GM18873 (cell line): ENCODE results near the gene CIPC.

Source experiments
- ATAC-seq: cut with Tn5 transposase; IDR thresholded peaks from one replicate; pipeline ENCODE4 v1.9.1; 2021; ENCODE audit warnings: mild to moderate bottlenecking, moderate library complexity, moderate number of reproducible peaks; ENCODE audit not compliant: unreplicated experiment, low FRiP score

Gene CIPC

DNA sequence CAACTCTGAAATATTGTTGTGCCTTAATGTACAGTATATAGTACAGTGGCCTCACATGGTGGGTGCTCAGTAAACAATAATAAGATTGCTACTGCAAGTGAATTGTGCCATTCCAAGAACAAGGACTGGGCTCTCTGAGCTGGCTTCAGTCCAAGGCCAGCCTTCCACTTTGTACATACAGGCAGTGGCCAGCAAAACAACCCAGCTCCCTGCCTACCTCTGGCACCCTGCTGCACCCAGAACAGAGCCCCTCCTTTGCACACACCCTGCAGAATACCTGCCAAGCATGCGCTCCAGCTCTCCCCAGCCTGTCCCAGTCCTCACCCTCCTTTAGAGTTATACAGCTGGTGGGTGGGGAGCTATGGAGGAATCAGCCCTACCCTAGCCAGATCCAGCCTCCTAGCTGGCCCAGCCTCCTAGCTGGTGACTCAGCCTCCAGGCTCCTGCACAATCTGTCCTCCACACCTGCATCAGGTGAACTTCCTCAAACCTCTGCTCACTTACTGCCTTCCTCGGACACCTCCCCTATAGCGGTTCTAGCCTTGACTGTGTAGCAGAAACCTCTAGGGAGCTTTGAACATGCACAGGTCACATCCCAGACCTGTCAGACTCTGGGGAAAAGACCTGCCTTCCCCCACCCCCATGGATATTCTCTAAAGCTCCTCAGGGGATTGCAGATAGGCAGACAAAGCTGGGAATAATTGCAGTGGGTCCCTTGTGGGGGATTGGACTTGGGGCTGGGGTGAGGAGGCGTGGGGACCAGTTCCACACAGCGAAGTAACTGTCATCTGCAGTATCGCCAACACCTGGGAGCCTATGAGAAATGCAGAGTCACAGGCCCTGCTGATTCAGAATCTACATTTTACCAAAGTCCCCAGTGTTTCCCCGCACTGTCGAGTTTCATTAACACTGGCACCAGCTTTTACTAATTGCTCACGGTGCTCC, 25.6 kb downstream of the CIPC start:
- no peak for ATAC-seq

DNA sequence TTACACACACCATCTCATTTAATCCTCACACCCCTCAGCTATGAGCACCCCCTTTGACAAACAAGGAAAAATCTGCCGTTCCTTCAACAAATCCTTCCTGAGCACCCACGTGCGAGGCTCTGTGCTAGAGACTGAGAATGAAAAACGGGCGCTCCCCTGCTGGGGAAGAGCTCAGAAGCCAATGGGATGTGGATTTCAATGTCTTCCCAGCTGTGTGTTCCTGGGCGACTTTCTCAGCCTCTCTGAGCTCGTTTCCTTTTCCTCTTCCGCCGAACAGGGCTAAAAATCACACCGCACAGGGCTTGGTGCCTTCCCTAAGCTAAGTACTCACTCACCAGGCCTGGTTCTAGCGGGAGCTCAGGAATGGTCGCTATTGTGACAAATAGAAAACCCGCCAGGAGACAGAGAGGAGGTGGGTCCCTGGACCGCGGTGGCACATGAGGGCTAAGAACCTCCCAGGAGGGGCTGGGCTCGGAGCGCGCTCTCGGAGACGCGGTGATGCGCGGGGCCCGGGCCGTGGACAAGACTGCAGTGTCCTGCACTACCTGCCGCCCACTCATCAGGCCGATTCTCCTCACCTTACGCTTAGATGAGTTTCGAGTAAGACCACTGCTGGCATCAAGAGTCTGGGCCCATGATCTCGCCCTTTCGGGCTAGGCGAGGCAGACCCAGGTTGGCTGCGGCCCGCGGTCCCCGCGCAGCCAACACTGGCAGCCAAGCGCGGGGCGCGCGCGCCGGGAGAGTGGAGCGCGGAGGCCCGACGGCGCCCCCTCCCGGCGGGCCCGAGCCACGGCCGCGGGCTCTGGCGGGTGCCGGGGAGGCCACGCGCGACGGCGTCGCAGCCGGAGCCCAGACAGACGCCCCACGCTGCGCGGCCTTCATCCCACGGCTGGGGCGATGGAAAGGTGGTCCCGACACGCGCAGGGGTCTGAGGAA, 26.6 kb downstream of the CIPC start:
- ATAC-seq: no peak

GRCh38 chr14:77125281-77125801, 27.3 kb downstream of the CIPC start:
- no peak for ATAC-seq

GRCh38 chr14:77125823-77126325, 27.8 kb downstream of the CIPC start:
- ATAC-seq: no peak

DNA sequence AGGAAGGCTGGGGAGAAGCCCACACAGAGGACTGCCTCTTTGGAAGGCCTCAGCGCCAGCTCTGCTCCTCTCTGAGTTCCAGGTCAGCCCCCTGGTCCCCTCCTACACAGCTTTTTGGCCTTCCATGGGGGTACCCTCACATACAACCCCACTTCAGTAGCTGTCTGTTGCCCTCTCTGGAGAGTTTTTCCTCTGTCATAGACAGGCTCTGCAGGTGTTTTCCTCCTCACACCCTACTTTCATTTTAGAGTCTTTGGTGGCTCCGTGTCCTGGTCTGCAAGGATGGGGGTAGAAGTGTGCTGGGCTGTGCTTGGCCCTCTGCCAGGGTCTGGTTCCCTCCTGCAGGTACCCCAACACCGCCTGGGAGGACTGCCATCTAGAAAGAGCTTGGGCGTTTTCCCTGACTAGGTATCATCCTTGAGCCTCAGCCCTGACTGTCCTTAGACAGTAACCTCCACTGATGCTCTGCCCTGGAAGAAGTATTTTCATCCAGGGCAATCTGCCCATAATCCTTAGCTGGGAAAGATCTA, 28.5 kb downstream of the CIPC start:
- no peak for ATAC-seq

DNA sequence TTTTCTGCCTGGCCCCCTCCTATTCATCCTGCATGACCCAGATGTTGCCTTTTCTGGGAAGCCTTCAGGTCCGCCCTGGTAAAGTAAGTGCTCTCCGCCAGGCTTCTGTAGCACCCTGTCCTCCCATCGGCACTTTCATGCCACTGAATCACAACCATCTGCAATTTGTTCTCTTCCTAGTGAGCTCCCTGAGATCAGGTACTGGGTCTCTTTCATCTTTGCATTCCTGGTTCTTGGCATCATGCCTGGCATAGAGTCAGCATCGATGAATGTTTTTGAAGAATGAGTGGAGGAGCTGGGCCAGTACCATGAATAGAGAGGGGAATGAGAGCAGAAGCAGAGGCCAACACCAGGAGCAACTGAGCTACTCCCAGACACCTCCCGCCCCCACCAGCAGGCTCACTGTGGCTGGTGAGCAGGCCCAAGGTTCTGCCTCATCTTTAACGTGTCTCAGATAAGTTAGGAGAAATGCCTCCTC, 30.4 kb downstream of the CIPC start:
- no peak for ATAC-seq

- no peak for ATAC-seq
Measured at GRCh38 chr14:77130386-77130785, 32.3 kb downstream of the CIPC start.

- no peak for ATAC-seq
Measured at GRCh38 chr14:77131206-77131605, 33.1 kb downstream of the CIPC start.

DNA sequence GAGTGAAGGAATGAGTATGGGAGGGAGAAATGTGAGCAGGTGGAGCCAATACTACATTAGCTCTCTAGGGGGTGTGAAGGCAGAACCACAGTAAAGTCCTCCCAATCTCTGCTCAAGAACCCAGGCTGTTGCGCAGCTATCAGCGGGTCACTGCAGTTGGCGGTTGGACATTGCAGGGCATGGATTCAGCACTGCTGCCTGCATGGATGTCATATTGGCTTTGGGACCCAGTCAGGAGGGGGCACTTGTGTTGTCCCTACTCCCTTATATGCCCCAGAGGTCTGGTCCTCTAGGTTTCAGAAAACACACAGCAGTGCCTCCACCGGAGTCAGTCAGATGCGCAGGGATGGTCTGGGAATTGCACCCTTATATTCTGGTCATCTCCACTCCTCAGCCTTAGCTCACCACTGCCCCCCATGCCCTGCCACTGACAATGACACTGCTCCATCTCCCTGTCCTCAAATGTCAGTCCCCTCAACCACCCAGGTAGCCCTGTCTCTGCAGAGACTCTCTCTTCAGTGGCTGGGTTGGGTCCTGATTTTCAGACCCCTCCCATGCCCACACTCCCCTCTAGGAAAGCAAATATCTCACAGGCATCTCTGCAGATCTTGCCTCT, 33.9 kb downstream of the CIPC start:
- no peak for ATAC-seq

DNA sequence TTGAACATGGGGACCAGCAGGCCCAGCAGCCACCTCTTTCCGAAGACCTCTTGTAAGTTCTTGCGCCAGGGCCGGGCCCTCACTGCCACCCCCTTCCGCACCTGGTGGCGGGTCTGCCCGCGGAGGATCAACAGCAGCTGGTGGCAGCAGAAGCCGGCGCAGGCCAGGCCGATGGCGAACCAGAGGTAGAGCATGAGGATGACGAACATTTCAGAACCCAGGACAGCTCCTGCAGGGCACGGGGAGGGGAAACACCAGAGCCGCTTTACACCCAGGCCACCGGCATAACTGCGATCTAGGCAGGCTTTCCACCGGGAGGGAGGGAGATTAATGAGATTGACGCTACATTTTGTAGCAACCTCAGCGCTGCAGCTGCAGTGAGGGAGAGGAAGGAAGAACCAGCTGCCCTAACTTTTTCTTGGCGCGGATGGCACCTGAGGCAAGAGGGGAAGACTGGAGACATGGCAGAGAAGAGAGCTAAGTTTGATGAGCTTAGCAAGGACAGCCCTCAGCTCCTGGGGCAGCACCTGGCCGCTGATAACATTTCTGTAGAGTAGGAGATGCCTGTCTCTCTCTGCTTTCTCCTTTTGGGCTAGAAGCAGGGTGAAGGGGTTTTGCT, 35.8 kb downstream of the CIPC start:
- no peak for ATAC-seq

GRCh38 chr14:77139022-77139421, 41.0 kb downstream of the CIPC start:
- no peak for ATAC-seq

GRCh38 chr14:77139540-77140358, 41.7 kb downstream of the CIPC start:
- no peak for ATAC-seq

DNA sequence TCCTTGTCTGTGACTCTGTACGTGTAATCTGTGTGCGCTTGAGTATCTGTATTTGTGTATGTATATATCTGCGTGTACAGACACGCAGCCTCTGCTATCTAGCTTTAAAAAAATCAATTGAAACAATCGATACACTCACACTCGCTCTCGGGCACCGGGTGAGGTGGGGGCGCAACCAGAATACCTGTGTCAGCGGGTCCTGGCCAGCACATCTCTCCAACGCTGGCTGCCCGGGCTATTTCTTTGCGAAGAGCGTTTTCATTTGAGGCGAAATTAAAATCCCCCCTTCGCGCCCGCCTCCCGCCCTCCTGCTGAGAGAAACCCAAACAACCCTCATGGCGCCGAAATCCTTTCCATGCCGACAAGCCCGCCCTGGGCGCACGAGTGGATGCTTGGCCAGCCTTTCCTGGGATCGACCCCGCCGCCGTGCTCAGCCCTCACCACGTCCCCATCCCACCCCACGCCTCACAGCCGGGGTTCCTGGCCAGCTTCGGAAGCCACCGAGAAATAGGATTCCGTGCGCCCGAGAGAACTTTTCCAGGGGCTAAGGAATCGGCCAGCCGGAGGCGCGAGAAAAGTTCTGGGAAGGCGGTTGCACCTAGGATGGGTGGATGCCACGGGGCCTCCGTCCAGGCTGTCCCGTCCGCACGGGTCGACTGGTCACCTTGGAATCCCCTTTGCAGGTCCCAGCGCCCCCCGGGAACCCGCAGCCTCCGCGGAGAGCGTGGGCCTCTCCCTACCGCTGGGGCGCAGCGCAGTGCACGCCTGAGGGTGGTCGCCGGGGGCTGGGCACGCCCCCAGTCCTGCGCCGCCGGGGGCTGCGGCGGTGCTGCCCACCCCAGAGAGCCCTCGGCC, 42.5 kb downstream of the CIPC start:
- no peak for ATAC-seq

DNA sequence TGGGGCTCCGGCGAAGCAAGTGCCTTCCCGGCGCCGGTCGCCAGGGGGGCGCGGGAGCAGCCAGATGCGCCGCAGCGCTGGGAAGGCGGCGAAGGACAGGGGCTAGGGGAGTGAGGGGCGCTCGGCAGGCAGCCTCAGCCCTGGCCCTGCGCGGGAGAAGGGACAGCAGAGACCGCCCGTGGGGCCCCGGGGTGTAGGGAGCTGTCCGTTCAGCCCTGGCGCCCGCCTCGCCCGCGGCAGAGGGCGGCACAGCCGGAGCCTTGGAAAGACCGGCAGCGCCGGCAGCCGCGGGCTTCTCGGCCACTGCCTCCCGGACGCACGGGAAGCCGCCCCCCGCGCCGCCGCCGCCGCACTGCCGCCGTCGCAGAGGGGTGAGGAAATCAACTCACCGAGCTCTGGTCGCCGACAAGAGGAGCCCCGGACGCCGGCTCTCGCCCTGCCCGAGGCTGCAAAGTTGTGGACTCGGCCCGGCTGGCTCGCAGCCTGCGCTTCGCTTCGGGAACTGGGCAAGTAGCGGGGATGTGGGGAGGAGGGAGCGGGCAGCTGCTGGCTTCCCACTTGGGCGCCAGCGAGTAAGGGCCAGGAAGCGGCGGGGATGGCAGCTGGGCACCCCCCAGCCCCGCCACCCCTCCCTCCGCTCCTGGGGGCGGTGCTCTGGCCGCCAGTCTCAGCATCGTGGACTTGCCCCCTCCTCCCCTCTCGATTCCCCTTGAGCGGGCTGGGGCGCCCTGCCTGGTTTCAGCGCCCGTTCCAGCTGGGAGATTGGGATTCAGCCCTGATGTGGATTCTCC, 43.4 kb downstream of the CIPC start, which contains the start of gene ZDHHC22:
ZDHHC22 (minus strand) TSS at position 578 of the 791 bp plus-strand sequence. CDS start 2,053 bp downstream, outside the sequence.
- ATAC-seq: no peak

DNA sequence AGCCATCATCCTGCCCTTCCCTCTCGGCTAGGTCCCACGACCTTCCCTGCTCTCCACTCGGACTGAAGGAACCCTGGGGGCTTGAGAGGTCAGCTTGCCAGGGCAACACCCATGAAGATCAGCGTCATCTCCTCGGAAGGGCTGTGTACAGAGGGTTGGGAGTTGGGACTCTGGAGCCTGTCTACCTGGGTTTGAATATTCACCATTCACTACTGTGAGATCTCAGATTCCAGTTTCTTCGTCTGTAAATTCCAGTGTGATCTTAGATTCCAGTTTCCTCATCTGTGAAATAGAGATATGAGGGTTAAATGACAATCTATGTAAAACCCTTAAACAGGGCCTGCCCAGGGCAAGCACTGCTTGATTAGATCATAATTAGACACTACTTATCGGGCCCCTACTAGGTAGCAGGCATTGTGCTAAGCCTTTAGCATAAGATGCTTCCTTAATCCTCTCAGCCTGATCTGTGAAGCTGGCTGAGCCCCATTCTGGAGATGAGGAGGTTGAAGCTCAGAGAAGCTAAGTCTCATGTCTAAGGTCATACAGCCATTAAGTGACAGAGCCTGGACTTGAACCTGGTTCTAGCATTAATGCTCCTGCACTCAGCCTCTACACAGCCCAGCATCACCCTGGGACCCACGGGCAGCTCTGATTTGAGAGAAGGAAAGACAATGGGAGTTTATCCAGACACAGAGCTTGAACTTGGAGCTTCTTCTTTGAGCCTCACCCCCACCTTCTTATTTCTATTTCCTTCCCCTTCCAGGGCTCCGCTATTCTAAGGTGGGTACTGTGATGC, 44.1 kb downstream of the CIPC start:
- ATAC-seq: no peak

DNA sequence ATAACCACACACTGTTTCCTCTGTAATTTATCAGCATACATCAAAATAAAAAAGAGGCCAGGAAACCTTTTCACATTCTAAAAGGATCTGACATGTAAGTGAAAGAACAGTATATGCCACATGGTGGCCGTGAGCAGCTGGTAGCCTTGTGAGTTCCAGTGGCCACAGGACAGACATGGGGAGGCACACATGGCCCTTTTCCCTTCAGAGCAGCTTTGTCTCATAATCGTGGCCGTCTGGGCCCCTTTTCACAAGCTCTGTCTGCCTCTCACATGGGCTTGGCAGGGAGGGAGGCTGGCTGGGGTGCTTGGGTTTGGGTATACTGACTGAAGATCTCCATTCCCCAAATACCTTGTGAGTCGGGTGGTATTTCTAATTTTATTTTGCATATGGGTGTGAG, 45.0 kb downstream of the CIPC start:
- no peak for ATAC-seq
